ENCODE data around the gene KIAA1549. TPM values are rescaled to one million over a fixed set of nuclear protein-coding genes. Genes with fewer than 3 reads are reported as not detected.
"Not testable (repeated sequence)": the region's sequence is repeated elsewhere in the genome, so short reads cannot be mapped to it uniquely, and the experiment has no call there.

The KIAA1549 gene
- 6.3 TPM for total RNA-seq

GRCh38 chr7:138981332-138982203 lies at the start of gene KIAA1549:
Gene KIAA1549, minus strand, starts transcription at chr7:138981389. Its CDS starts 120 bp downstream, at chr7:138981269.
- DNase-seq (ENCODE audit: low spot score): no peak

GRCh38 chr7:139029353-139029752 lies 48.2 kb upstream of the KIAA1549 start:
- DNase-seq (ENCODE audit: low spot score): no peak

GRCh38 chr7:139026551-139026950 lies 45.4 kb upstream of the KIAA1549 start:
- DNase-seq (ENCODE audit: low spot score): no peak

GRCh38 chr7:139025861-139026260 lies 44.7 kb upstream of the KIAA1549 start:
- DNase-seq (ENCODE audit: low spot score): not testable (repeated sequence)

GRCh38 chr7:139023076-139023475 lies 41.9 kb upstream of the KIAA1549 start:
- no peak for DNase-seq (ENCODE audit: low spot score)

GRCh38 chr7:139022286-139022685 lies 41.1 kb upstream of the KIAA1549 start:
- DNase-seq (ENCODE audit: low spot score): no peak

GRCh38 chr7:139018910-139019309 lies 37.7 kb upstream of the KIAA1549 start:
- DNase-seq (ENCODE audit: low spot score): no peak

GRCh38 chr7:139016931-139017511 lies 35.8 kb upstream of the KIAA1549 start:
- peak; percentile 70 for DNase-seq (ENCODE audit: low spot score)

- DNase-seq (ENCODE audit: low spot score): no peak
These were observed 30.2 kb upstream of the KIAA1549 start for GRCh38 chr7:139011373-139011772.

GRCh38 chr7:139004321-139005090 lies 23.3 kb upstream of the KIAA1549 start:
- no peak for DNase-seq (ENCODE audit: low spot score)

- no peak for DNase-seq (ENCODE audit: low spot score)
These were observed 18.2 kb upstream of the KIAA1549 start for GRCh38 chr7:138999414-138999813.

GRCh38 chr7:138992052-138992531 lies 10.9 kb upstream of the KIAA1549 start:
- no peak for DNase-seq (ENCODE audit: low spot score)

GRCh38 chr7:138987686-138988085 lies 6.5 kb upstream of the KIAA1549 start:
- no peak for DNase-seq (ENCODE audit: low spot score)

- no peak for DNase-seq (ENCODE audit: low spot score)
These were observed 1.0 kb upstream of the KIAA1549 start for GRCh38 chr7:138982204-138982623.

GRCh38 chr7:138980563-138981291 lies 462 bp downstream of the KIAA1549 start:
- DNase-seq (ENCODE audit: low spot score): no peak

GRCh38 chr7:138979988-138980562 lies 1.1 kb downstream of the KIAA1549 start:
- DNase-seq (ENCODE audit: low spot score): no peak

- no peak for DNase-seq (ENCODE audit: low spot score)
These were observed 1.8 kb downstream of the KIAA1549 start for GRCh38 chr7:138979226-138979979.

- DNase-seq (ENCODE audit: low spot score): no peak
These were observed 2.5 kb downstream of the KIAA1549 start for GRCh38 chr7:138978541-138979184.

- DNase-seq (ENCODE audit: low spot score): not testable (repeated sequence)
These were observed 5.0 kb downstream of the KIAA1549 start for GRCh38 chr7:138976161-138976560.

Data from ureter (tissue), 1 donor.